ENCODE measurements around the gene KPNA1.

Gene KPNA1

GRCh38 chr3:122514123-122515019 is at the start of gene KPNA1:
TSS of gene KPNA1 (minus strand) at chr3:122514939. CDS start at chr3:122496565, 18,374 bp downstream.
- peak; percentile 87 for DNase-seq (ENCODE audit: low read depth)

GRCh38 chr3:122564155-122564912 is 49.6 kb upstream of the KPNA1 start, which contains the start of the genes DTX3L and PARP9:
TSS of gene DTX3L (plus strand) at chr3:122564338. CDS start at chr3:122564427, 89 bp downstream.
TSS of gene PARP9 (minus strand) at chr3:122564300. CDS start at chr3:122559620, 4,680 bp downstream.
- DNase-seq (ENCODE audit: low read depth) = peak; percentile 86

- no peak for DNase-seq (ENCODE audit: low read depth)
These were observed 48.9 kb upstream of the KPNA1 start for GRCh38 chr3:122563717-122564025.

- no peak for DNase-seq (ENCODE audit: low read depth)
These were observed 48.4 kb upstream of the KPNA1 start for GRCh38 chr3:122562923-122563716.

GRCh38 chr3:122560680-122561079 is 45.9 kb upstream of the KPNA1 start:
- DNase-seq (ENCODE audit: low read depth) = peak; percentile 70

GRCh38 chr3:122559906-122560305 is 45.2 kb upstream of the KPNA1 start:
- DNase-seq (ENCODE audit: low read depth) = no peak

GRCh38 chr3:122558605-122559004 is 43.9 kb upstream of the KPNA1 start:
- DNase-seq (ENCODE audit: low read depth) = no peak

GRCh38 chr3:122557356-122557755 is 42.6 kb upstream of the KPNA1 start:
- DNase-seq (ENCODE audit: low read depth) = no peak

GRCh38 chr3:122555275-122556071 is 40.7 kb upstream of the KPNA1 start:
- peak; percentile 53 for DNase-seq (ENCODE audit: low read depth)

- DNase-seq (ENCODE audit: low read depth) = no peak
These were observed 38.4 kb upstream of the KPNA1 start for GRCh38 chr3:122553171-122553570.

- DNase-seq (ENCODE audit: low read depth) = no peak
These were observed 33.9 kb upstream of the KPNA1 start for GRCh38 chr3:122548619-122549018.

GRCh38 chr3:122548076-122548475 is 33.3 kb upstream of the KPNA1 start:
- no peak for DNase-seq (ENCODE audit: low read depth)

- no peak for DNase-seq (ENCODE audit: low read depth)
These were observed 31.4 kb upstream of the KPNA1 start for GRCh38 chr3:122546151-122546550.

- no peak for DNase-seq (ENCODE audit: low read depth)
These were observed 24.3 kb upstream of the KPNA1 start for GRCh38 chr3:122538956-122539490.

GRCh38 chr3:122536632-122537001 is 21.9 kb upstream of the KPNA1 start:
- DNase-seq (ENCODE audit: low read depth) = no peak

- no peak for DNase-seq (ENCODE audit: low read depth)
These were observed 21.4 kb upstream of the KPNA1 start for GRCh38 chr3:122535964-122536631.

- peak; percentile 91 for DNase-seq (ENCODE audit: low read depth)
These were observed 19.2 kb upstream of the KPNA1 start for GRCh38 chr3:122533931-122534334.

GRCh38 chr3:122533480-122533879 is 18.7 kb upstream of the KPNA1 start:
- peak; percentile 11 for DNase-seq (ENCODE audit: low read depth)

- no peak for DNase-seq (ENCODE audit: low read depth)
These were observed 15.4 kb upstream of the KPNA1 start for GRCh38 chr3:122530164-122530563.

GRCh38 chr3:122523317-122523716 is 8.6 kb upstream of the KPNA1 start:
- DNase-seq (ENCODE audit: low read depth) = no peak

- DNase-seq (ENCODE audit: low read depth) = peak; percentile 48
These were observed 6.1 kb upstream of the KPNA1 start for GRCh38 chr3:122520861-122521260.

All from iris pigment epithelial cell (primary cell).